Mucosa of stomach (tissue), 1 donor: ENCODE data around the gene HOXA3.

Experiments
- H3K27me3 ChIP-seq: one replicate; pipeline ENCODE4 v1.7.0; 2013; ENCODE audit warnings: mild to moderate bottlenecking, low read length; ENCODE audit not compliant: control insufficient read depth, insufficient read depth
- H3K36me3 ChIP-seq: one replicate; pipeline ENCODE4 v1.7.0; 2013; ENCODE audit warnings: low read length; ENCODE audit not compliant: control insufficient read depth, insufficient read depth
- H3K4me1 ChIP-seq: one replicate; pipeline ENCODE4 v1.7.0; 2013; ENCODE audit warnings: mild to moderate bottlenecking, low read length; ENCODE audit not compliant: control insufficient read depth, insufficient read depth
- H3K4me3 ChIP-seq: one replicate; pipeline ENCODE4 v1.7.0; 2013; ENCODE audit warnings: low read length
- H3K9ac ChIP-seq: one replicate; pipeline ENCODE4 v1.7.0; 2013; ENCODE audit warnings: mild to moderate bottlenecking, low read length, moderate library complexity
- H3K9me3 ChIP-seq: one replicate; pipeline ENCODE4 v1.7.0; 2013; ENCODE audit warnings: mild to moderate bottlenecking, low read length, moderate library complexity; ENCODE audit not compliant: control insufficient read depth
- donor health status: Pancreatic carcinoma.

Gene HOXA3

GRCh38 chr7:27159266-27160144 lies 7.1 kb upstream of the HOXA3 start:
- Histone ChIP-seq H3K27me3 (peaks cover 99% of the 10 kb centered on the region), H3K4me3 (no peak overlapping the region), H3K4me1 (peaks cover 32% of the 10 kb centered on the region), H3K36me3 (no peaks in the 10 kb centered on the region), H3K9ac (peak overlapping the region; percentile 22), H3K9me3 (no peaks in the 10 kb centered on the region)

- Histone ChIP-seq H3K9ac (no peak overlapping the region), H3K4me1 (peaks cover 28% of the 10 kb centered on the region), H3K27me3 (peaks cover 99% of the 10 kb centered on the region), H3K9me3 (no peaks in the 10 kb centered on the region), H3K4me3 (no peak overlapping the region), H3K36me3 (no peaks in the 10 kb centered on the region)
Observed at GRCh38 chr7:27158436-27159265, 6.3 kb upstream of the HOXA3 start.

- H3K4me3 ChIP-seq = no peak overlapping the region
- no peaks in the 10 kb centered on the region for H3K36me3 ChIP-seq
- no peaks in the 10 kb centered on the region for H3K9me3 ChIP-seq
- no peak overlapping the region for H3K9ac ChIP-seq
- peaks cover 29% of the 10 kb centered on the region for H3K4me1 ChIP-seq
- peaks cover 99% of the 10 kb centered on the region for H3K27me3 ChIP-seq
Observed at GRCh38 chr7:27157702-27158431, 5.5 kb upstream of the HOXA3 start.

- Histone ChIP-seq H3K36me3 (no peaks in the 10 kb centered on the region), H3K9me3 (no peaks in the 10 kb centered on the region), H3K4me3 (no peak overlapping the region), H3K9ac (no peak overlapping the region), H3K27me3 (peaks cover 100% of the 10 kb centered on the region), H3K4me1 (peaks cover 36% of the 10 kb centered on the region)
Observed at GRCh38 chr7:27156916-27157701, 4.7 kb upstream of the HOXA3 start.

GRCh38 chr7:27156508-27156898 lies 4.1 kb upstream of the HOXA3 start, which contains the start of gene HOXA7:
TSS of gene HOXA7 (minus strand) at chr7:27156675. CDS start at chr7:27156545, 130 bp downstream.
- Histone ChIP-seq H3K9me3 (no peaks in the 10 kb centered on the region), H3K4me3 (no peak within 1 kb of the TSS), H3K4me1 (peaks cover 43% of the 10 kb centered on the region), H3K27me3 (peaks cover 100% of the 10 kb centered on the region), H3K9ac (no peak within 1 kb of the TSS), H3K36me3 (no peaks in the 10 kb centered on the region)

GRCh38 chr7:27155816-27156507 lies 3.6 kb upstream of the HOXA3 start:
- H3K27me3 ChIP-seq = peaks cover 100% of the 10 kb centered on the region
- H3K4me1 ChIP-seq = peaks cover 48% of the 10 kb centered on the region
- H3K9me3 ChIP-seq = no peaks in the 10 kb centered on the region
- no peak overlapping the region for H3K9ac ChIP-seq
- no peak overlapping the region for H3K4me3 ChIP-seq
- no peaks in the 10 kb centered on the region for H3K36me3 ChIP-seq

GRCh38 chr7:27154901-27155815 lies 2.8 kb upstream of the HOXA3 start:
- no peak overlapping the region for H3K9ac ChIP-seq

GRCh38 chr7:27154369-27154768 lies 2.0 kb upstream of the HOXA3 start:
- Histone ChIP-seq H3K9ac (no peak overlapping the region), H3K9me3 (no peaks in the 10 kb centered on the region), H3K36me3 (no peaks in the 10 kb centered on the region), H3K4me1 (peaks cover 46% of the 10 kb centered on the region), H3K4me3 (no peak overlapping the region), H3K27me3 (peaks cover 95% of the 10 kb centered on the region)

More at GRCh38 chr7:27154901-27155815, 2.8 kb upstream of the HOXA3 start:
- H3K9me3 ChIP-seq = no peaks in the 10 kb centered on the region
- peaks cover 48% of the 10 kb centered on the region for H3K4me1 ChIP-seq
- H3K4me3 ChIP-seq = no peak overlapping the region
- no peaks in the 10 kb centered on the region for H3K36me3 ChIP-seq
- H3K27me3 ChIP-seq = peaks cover 100% of the 10 kb centered on the region

GRCh38 chr7:27153526-27153925 lies 1.1 kb upstream of the HOXA3 start:
- peaks cover 91% of the 10 kb centered on the region for H3K27me3 ChIP-seq
- H3K9me3 ChIP-seq = no peaks in the 10 kb centered on the region
- H3K9ac ChIP-seq = no peak overlapping the region
- H3K36me3 ChIP-seq = no peaks in the 10 kb centered on the region
- peaks cover 46% of the 10 kb centered on the region for H3K4me1 ChIP-seq
- no peak overlapping the region for H3K4me3 ChIP-seq

- peaks cover 51% of the 10 kb centered on the region for H3K4me1 ChIP-seq
- H3K9me3 ChIP-seq = no peaks in the 10 kb centered on the region
- no peaks in the 10 kb centered on the region for H3K36me3 ChIP-seq
- no peak overlapping the region for H3K4me3 ChIP-seq
- H3K27me3 ChIP-seq = peaks cover 91% of the 10 kb centered on the region
- H3K9ac ChIP-seq = no peak overlapping the region
Observed at GRCh38 chr7:27152816-27153442, 546 bp upstream of the HOXA3 start.
